D341Med (cell line): ENCODE data around the gene RPUSD4.
"Not testable (repeated sequence)": the region's sequence is repeated elsewhere in the genome, so short reads cannot be mapped to it uniquely, and the experiment has no call there.

Source experiments
- DNase-seq: peaks from one replicate; pipeline ENCODE4 v3.0.0; 2012; ENCODE audit warnings: low spot score

The RPUSD4 gene

GRCh38 chr11:126211236-126212088, at the start of gene RPUSD4, which contains the start of gene FAM118B:
RPUSD4 (minus strand) TSS chr11:126211650; CDS start chr11:126211638, 12 bp downstream.
FAM118B (plus strand) TSS chr11:126211782; CDS start chr11:126235002, 23,220 bp downstream.
- peak; percentile 100 for DNase-seq

- no peak for DNase-seq
These were observed 46.3 kb upstream of the RPUSD4 start for GRCh38 chr11:126257764-126258163.

- DNase-seq = no peak
These were observed 45.7 kb upstream of the RPUSD4 start for GRCh38 chr11:126257144-126257543.

GRCh38 chr11:126256216-126256615, 44.8 kb upstream of the RPUSD4 start:
- no peak for DNase-seq

- not testable (repeated sequence) for DNase-seq
These were observed 44.1 kb upstream of the RPUSD4 start for GRCh38 chr11:126255507-126255906.

GRCh38 chr11:126254819-126255218, 43.4 kb upstream of the RPUSD4 start:
- no peak for DNase-seq

- no peak for DNase-seq
These were observed 41.8 kb upstream of the RPUSD4 start for GRCh38 chr11:126253265-126253664.

GRCh38 chr11:126246636-126247035, 35.2 kb upstream of the RPUSD4 start:
- no peak for DNase-seq

GRCh38 chr11:126233391-126233790, 21.9 kb upstream of the RPUSD4 start:
- DNase-seq = no peak

GRCh38 chr11:126232683-126233082, 21.2 kb upstream of the RPUSD4 start:
- no peak for DNase-seq

GRCh38 chr11:126231725-126232459, 20.4 kb upstream of the RPUSD4 start:
- DNase-seq = peak; percentile 26

- no peak for DNase-seq
These were observed 18.5 kb upstream of the RPUSD4 start for GRCh38 chr11:126229858-126230540.

GRCh38 chr11:126226334-126227084, 15.1 kb upstream of the RPUSD4 start:
- no peak for DNase-seq

GRCh38 chr11:126225295-126225665, 13.8 kb upstream of the RPUSD4 start:
- DNase-seq = no peak

GRCh38 chr11:126224647-126225294, 13.3 kb upstream of the RPUSD4 start:
- DNase-seq = no peak

GRCh38 chr11:126219547-126219946, 8.1 kb upstream of the RPUSD4 start:
- DNase-seq = no peak

GRCh38 chr11:126217491-126217890, 6.0 kb upstream of the RPUSD4 start:
- no peak for DNase-seq

GRCh38 chr11:126216526-126217305, 5.3 kb upstream of the RPUSD4 start:
- DNase-seq = no peak

GRCh38 chr11:126214841-126215240, 3.4 kb upstream of the RPUSD4 start:
- DNase-seq = no peak

GRCh38 chr11:126214441-126214840, 3.0 kb upstream of the RPUSD4 start:
- DNase-seq = no peak
